Measurements from ENCODE around the gene FN1. TPM values are rescaled to one million over a fixed set of nuclear protein-coding genes. Genes with fewer than 3 reads are reported as not detected.

The FN1 gene
- total RNA-seq, 1 experiment from 2014 or later: 11.1 TPM

DNA sequence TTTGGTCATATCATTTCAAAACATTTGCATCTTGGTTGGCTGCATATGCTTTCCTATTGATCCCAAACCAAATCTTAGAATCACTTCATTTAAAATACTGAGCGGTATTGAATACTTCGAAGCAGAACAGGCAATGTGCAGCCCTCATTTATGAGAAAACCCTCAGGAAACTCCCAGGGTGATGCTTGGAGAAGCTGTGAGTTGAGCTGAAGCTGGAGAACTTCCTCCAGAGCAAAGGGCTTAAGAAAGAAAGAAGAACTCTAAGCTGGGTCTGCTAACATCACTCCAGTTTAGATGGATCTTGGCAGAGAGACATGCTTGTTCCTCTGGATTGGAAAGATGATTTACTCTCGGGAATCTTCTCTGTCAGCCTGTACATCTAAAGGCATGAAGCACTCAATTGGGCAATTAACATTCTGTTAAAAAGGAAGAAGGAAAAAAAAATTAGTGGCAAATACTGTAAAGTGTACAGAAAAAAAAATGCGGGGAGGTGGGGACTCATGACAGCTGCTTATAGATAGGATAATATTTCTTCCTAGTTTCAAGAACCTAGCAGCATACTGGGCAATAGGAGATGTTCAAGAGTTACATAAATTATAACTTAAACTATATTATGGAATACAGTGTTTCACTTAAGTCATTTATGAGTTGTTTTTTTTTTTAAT lies 74.5 kb downstream of the FN1 start:
- CTCF ChIA-PET: no interaction called here
- Histone ChIP-seq H3K9me2 (ENCODE audit: insufficient read depth) (no peaks in the 10 kb centered on the region), H4K20me1 (ENCODE audit: insufficient read depth) (no peaks in the 10 kb centered on the region), H2AFZ (ENCODE audit: low read depth, low read length, poor library complexity, severe bottlenecking) (no peak overlapping the region), H3K4me3 (replicated peaks in 1 of 2; ENCODE audit: low read depth in 1 of 2, low read length in 2 of 2) (no peak overlapping the region), H3K9me3 (ENCODE audit: control insufficient read depth in 1 of 2, insufficient read depth in 1 of 2, low read depth in 1 of 2, low read length in 2 of 2) (no peaks in the 10 kb centered on the region), H3K36me3 (ENCODE audit: control insufficient read depth in 1 of 2, insufficient read depth in 2 of 2, low read length in 2 of 2) (peaks cover 0 to 11% of the 10 kb centered on the region in 2 experiments; a peak in 2 of 4 replicates), H3K4me1 (ENCODE audit: control insufficient read depth in 1 of 2, insufficient read depth in 2 of 2, low read length in 2 of 2) (no peaks in the 10 kb centered on the region), H3K4me2 (ENCODE audit: low read length) (no peak overlapping the region), H3K79me2 (ENCODE audit: insufficient read depth, low read length) (no peaks in the 10 kb centered on the region), H3K27me3 (ENCODE audit: insufficient read depth, low read length) (no peaks in the 10 kb centered on the region), H3K27ac (ENCODE audit: low read depth, low read length) (no peak overlapping the region), H3K9ac (ENCODE audit: low read length) (no peak overlapping the region)
- BruUV-seq (replicated peaks): no TSS peak
- TF ChIP-seq CBX3 (IDR thresholded peaks at IDR 0.05; ENCODE audit: low read depth) (no peak), ZFX (IDR thresholded peaks at IDR 0.05) (no peak), SRF (IDR thresholded peaks at IDR 0.05; ENCODE audit: low read depth) (no peak), ELF1 (IDR thresholded peaks at IDR 0.05; ENCODE audit: borderline replicate concordance, low read depth) (no peak), YY1 (IDR thresholded peaks at IDR 0.05; ENCODE audit: extremely low read depth, insufficient replicate concordance, low read depth, low read length) (no peak), TCF7L2 (IDR thresholded peaks at IDR 0.05; ENCODE audit: borderline replicate concordance, extremely low read depth, insufficient read depth, insufficient read length) (no peak), EZH2 (IDR thresholded peaks at IDR 0.05) (no peak)
- TF ChIP-seq, protein P1, sequence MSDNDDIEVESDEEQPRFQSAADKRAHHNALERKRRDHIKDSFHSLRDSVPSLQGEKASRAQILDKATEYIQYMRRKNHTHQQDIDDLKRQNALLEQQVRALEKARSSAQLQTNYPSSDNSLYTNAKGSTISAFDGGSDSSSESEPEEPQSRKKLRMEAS (IDR thresholded peaks at IDR 0.05): no peak
- POLR2A ChIA-PET: no interaction called here
- no peak for DNase-seq (ENCODE audit: low read depth, low spot score)
- intact Hi-C loops (cut with micrococcal nuclease): no loop called here
- RAD21 ChIA-PET (ENCODE audit: low non-redundant PET in 1 of 2, low total read pairs in 2 of 2, uncharacterized antibody in 2 of 2, unreplicated experiment in 2 of 2): no interaction called here
- no peak for ATAC-seq

DNA sequence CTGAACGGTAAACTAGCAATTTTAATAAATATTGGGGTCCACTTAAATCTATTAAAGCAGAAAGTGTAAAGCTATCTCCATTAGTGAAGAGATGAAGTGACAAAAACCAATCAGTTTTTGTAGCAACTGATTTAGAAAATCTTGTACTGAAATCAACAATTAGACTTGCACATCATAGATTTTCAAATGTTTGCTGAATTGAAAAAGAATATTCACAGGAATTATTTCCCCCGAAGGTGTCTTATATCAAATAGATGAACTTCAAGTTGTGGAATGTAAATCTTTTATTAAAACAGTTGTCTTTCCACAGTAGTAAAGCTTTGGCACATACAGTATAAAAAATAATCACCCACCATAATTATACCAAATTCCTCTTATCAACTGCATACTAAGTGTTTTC lies 75.3 kb downstream of the FN1 start:
- H3K36me3 ChIP-seq (ENCODE audit: control insufficient read depth in 1 of 2, insufficient read depth in 2 of 2, low read length in 2 of 2): peaks cover 0 to 11% of the 10 kb centered on the region in 2 experiments; a peak in 2 of 4 replicates
- no peaks in the 10 kb centered on the region for H3K9me3 ChIP-seq (ENCODE audit: control insufficient read depth in 1 of 2, insufficient read depth in 1 of 2, low read depth in 1 of 2, low read length in 2 of 2)
- intact Hi-C loops (cut with micrococcal nuclease): no loop called here
- no peaks in the 10 kb centered on the region for H3K9me2 ChIP-seq (ENCODE audit: insufficient read depth)
- no peak overlapping the region for H3K4me3 ChIP-seq (replicated peaks in 1 of 2; ENCODE audit: low read depth in 1 of 2, low read length in 2 of 2)
- no peaks in the 10 kb centered on the region for H4K20me1 ChIP-seq (ENCODE audit: insufficient read depth)
- no peak overlapping the region for H3K27ac ChIP-seq (ENCODE audit: low read depth, low read length)
- H3K4me1 ChIP-seq (ENCODE audit: control insufficient read depth in 1 of 2, insufficient read depth in 2 of 2, low read length in 2 of 2): no peaks in the 10 kb centered on the region
- ChIA-PET CTCF (no interaction called here), POLR2A (no interaction called here), RAD21 (ENCODE audit: low non-redundant PET in 1 of 2, low total read pairs in 2 of 2, uncharacterized antibody in 2 of 2, unreplicated experiment in 2 of 2) (no interaction called here)
- H2AFZ ChIP-seq (ENCODE audit: low read depth, low read length, poor library complexity, severe bottlenecking): no peak overlapping the region
- no TSS peak for BruUV-seq (replicated peaks)
- H3K27me3 ChIP-seq (ENCODE audit: insufficient read depth, low read length): no peaks in the 10 kb centered on the region
- no peak overlapping the region for H3K4me2 ChIP-seq (ENCODE audit: low read length)
- DNase-seq (ENCODE audit: low read depth, low spot score): no peak
- no peak for ATAC-seq
- no peaks in the 10 kb centered on the region for H3K79me2 ChIP-seq (ENCODE audit: insufficient read depth, low read length)
- no peak overlapping the region for H3K9ac ChIP-seq (ENCODE audit: low read length)
- no peak for TF ChIP-seq CBX3 (IDR thresholded peaks at IDR 0.05; ENCODE audit: low read depth)
- TF ChIP-seq ELF1 (IDR thresholded peaks at IDR 0.05; ENCODE audit: borderline replicate concordance, low read depth): no peak
- no peak for TF ChIP-seq FOSL1 (IDR thresholded peaks at IDR 0.05; ENCODE audit: low read depth)
- TF ChIP-seq, protein P2, sequence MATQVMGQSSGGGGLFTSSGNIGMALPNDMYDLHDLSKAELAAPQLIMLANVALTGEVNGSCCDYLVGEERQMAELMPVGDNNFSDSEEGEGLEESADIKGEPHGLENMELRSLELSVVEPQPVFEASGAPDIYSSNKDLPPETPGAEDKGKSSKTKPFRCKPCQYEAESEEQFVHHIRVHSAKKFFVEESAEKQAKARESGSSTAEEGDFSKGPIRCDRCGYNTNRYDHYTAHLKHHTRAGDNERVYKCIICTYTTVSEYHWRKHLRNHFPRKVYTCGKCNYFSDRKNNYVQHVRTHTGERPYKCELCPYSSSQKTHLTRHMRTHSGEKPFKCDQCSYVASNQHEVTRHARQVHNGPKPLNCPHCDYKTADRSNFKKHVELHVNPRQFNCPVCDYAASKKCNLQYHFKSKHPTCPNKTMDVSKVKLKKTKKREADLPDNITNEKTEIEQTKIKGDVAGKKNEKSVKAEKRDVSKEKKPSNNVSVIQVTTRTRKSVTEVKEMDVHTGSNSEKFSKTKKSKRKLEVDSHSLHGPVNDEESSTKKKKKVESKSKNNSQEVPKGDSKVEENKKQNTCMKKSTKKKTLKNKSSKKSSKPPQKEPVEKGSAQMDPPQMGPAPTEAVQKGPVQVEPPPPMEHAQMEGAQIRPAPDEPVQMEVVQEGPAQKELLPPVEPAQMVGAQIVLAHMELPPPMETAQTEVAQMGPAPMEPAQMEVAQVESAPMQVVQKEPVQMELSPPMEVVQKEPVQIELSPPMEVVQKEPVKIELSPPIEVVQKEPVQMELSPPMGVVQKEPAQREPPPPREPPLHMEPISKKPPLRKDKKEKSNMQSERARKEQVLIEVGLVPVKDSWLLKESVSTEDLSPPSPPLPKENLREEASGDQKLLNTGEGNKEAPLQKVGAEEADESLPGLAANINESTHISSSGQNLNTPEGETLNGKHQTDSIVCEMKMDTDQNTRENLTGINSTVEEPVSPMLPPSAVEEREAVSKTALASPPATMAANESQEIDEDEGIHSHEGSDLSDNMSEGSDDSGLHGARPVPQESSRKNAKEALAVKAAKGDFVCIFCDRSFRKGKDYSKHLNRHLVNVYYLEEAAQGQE (IDR thresholded peaks at IDR 0.05; ENCODE audit: low read depth): no peak
- TF ChIP-seq SP1 (IDR thresholded peaks at IDR 0.05; ENCODE audit: low read depth): no peak
- TF ChIP-seq SRF (IDR thresholded peaks at IDR 0.05; ENCODE audit: low read depth): no peak
- TF ChIP-seq, protein P3, sequence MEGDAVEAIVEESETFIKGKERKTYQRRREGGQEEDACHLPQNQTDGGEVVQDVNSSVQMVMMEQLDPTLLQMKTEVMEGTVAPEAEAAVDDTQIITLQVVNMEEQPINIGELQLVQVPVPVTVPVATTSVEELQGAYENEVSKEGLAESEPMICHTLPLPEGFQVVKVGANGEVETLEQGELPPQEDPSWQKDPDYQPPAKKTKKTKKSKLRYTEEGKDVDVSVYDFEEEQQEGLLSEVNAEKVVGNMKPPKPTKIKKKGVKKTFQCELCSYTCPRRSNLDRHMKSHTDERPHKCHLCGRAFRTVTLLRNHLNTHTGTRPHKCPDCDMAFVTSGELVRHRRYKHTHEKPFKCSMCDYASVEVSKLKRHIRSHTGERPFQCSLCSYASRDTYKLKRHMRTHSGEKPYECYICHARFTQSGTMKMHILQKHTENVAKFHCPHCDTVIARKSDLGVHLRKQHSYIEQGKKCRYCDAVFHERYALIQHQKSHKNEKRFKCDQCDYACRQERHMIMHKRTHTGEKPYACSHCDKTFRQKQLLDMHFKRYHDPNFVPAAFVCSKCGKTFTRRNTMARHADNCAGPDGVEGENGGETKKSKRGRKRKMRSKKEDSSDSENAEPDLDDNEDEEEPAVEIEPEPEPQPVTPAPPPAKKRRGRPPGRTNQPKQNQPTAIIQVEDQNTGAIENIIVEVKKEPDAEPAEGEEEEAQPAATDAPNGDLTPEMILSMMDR (IDR thresholded peaks at IDR 0.05 in 2 of 3, conservative IDR thresholded peaks at IDR 0.05 in 1 of 3; ENCODE audit: borderline replicate concordance in 1 of 3, insufficient read depth in 1 of 3, low read depth in 2 of 3, low read length in 2 of 3): no peak
- TF ChIP-seq CEBPB (IDR thresholded peaks at IDR 0.05; ENCODE audit: low read depth): no peak
- no peak for TF ChIP-seq RAD21 (IDR thresholded peaks at IDR 0.05; ENCODE audit: low read depth)
- TF ChIP-seq EGR1 (IDR thresholded peaks at IDR 0.05; ENCODE audit: low read depth): no peak
- TF ChIP-seq JUND (IDR thresholded peaks at IDR 0.05): no peak
- no peak for TF ChIP-seq ZFX (IDR thresholded peaks at IDR 0.05)
- TF ChIP-seq POLR2A (IDR thresholded peaks at IDR 0.05; ENCODE audit: borderline replicate concordance, extremely low read depth, insufficient read depth, insufficient read length): no peak
